ENCODE data around the gene RBFOX1. TPM values are rescaled to one million over a fixed set of nuclear protein-coding genes. Genes with fewer than 3 reads are reported as not detected.

The RBFOX1 gene
- total and polyA plus RNA-seq, 10 of the 15 experiments (the other 5 are each of a cell fraction or from before 2014, with no cell fraction given): 0.87 TPM; not detected in 9

GRCh38 chr16:7640334-7640733, 307.7 kb downstream of the RBFOX1 start:
- BruUV-seq (replicated peaks): no TSS peak
- Histone ChIP-seq H3K36me3 (ENCODE audit: control insufficient read depth in 2 of 2, insufficient read depth in 2 of 2, low read length in 1 of 2) (no peaks in the 10 kb centered on the region), H4K20me1 (ENCODE audit: control insufficient read depth, insufficient read depth) (no peaks in the 10 kb centered on the region), H3K4me1 (ENCODE audit: control insufficient read depth, insufficient read depth, low read length) (no peaks in the 10 kb centered on the region), H3K4me2 (ENCODE audit: control insufficient read depth, insufficient read depth) (no peak overlapping the region), H3K27ac (ENCODE audit: control insufficient read depth, insufficient read depth) (no peak overlapping the region), H3K27me3 (replicated peaks in 1 of 2; ENCODE audit: control insufficient read depth in 2 of 2, insufficient read depth in 2 of 2, low read length in 1 of 2) (no peaks in the 10 kb centered on the region), H3K9me3 (replicated peaks; ENCODE audit: control insufficient read depth, insufficient read depth, low read length) (no peaks in the 10 kb centered on the region; the same call in 2 of the 3 replicates), H3K4me3 (no peak overlapping the region), H3K79me2 (ENCODE audit: control insufficient read depth, insufficient read depth, low read length) (no peaks in the 10 kb centered on the region), H2AFZ (ENCODE audit: control insufficient read depth, low read depth, low read length) (no peak overlapping the region), H3K9ac (ENCODE audit: control insufficient read depth, insufficient read depth, low read length) (no peak overlapping the region)
- 2% methylated on average over 3 of the region's 3 CpGs for WGBS (ENCODE audit: insufficient coverage, insufficient replicate concordance, low lambda C conversion rate, missing lambda C conversion rate)
- ChIA-PET POLR2A (no interaction called here), SMC1A (ENCODE audit: uncharacterized antibody, unreplicated experiment) (no interaction called here), CTCF (no interaction called here), RAD21 (ENCODE audit: unreplicated experiment) (no interaction called here)
- intact Hi-C loops (cut with micrococcal nuclease; ENCODE audit: unreplicated experiment) (no loop called here), in situ Hi-C loops (cut with MboI) (no loop called here)
- DNase-seq (ENCODE audit: low read depth, low spot score) (no peak), FAIRE-seq (no peak), ATAC-seq (no peak)
- no peak for TF ChIP-seq SMAD1 (IDR thresholded peaks at IDR 0.05; ENCODE audit: low read depth, partially characterized antibody)

DNA sequence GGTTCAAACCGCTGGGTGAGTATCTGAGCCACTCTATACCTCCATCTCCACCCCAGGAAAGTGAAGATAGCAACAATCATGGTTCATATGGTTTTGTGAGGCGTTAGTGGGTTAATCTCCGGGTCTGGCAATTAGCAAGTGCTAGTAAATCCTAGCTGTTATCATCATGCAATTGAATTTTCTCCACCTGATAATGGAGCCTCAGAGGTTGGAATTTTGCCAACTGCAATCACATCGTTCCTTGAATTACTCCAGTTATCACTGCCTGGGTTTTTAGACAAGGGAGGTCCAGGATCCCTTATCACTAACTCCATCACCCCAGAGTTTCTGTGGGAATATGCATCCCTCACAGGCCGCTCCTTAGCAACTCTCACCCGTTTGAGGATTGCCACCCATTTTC, 311.5 kb downstream of the RBFOX1 start:
- H3K27me3 ChIP-seq (replicated peaks in 1 of 2; ENCODE audit: control insufficient read depth in 2 of 2, insufficient read depth in 2 of 2, low read length in 1 of 2): no peaks in the 10 kb centered on the region
- no peak overlapping the region for H3K27ac ChIP-seq (ENCODE audit: control insufficient read depth, insufficient read depth)
- ChIA-PET CTCF (no interaction called here), POLR2A (no interaction called here), RAD21 (ENCODE audit: unreplicated experiment) (no interaction called here), SMC1A (ENCODE audit: uncharacterized antibody, unreplicated experiment) (no interaction called here)
- no peaks in the 10 kb centered on the region for H3K4me1 ChIP-seq (ENCODE audit: control insufficient read depth, insufficient read depth, low read length)
- H3K4me3 ChIP-seq: no peak overlapping the region
- intact Hi-C loops (cut with micrococcal nuclease; ENCODE audit: unreplicated experiment): no loop called here
- H2AFZ ChIP-seq (ENCODE audit: control insufficient read depth, low read depth, low read length): no peak overlapping the region
- H3K9ac ChIP-seq (ENCODE audit: control insufficient read depth, insufficient read depth, low read length): no peak overlapping the region
- H4K20me1 ChIP-seq (ENCODE audit: control insufficient read depth, insufficient read depth): no peaks in the 10 kb centered on the region
- H3K9me3 ChIP-seq (replicated peaks; ENCODE audit: control insufficient read depth, insufficient read depth, low read length): no peaks in the 10 kb centered on the region; the same call in 2 of the 3 replicates
- no peak for TF ChIP-seq TCF12 (IDR thresholded peaks at IDR 0.05; ENCODE audit: low read depth, low read length)
- TF ChIP-seq TCF7 (IDR thresholded peaks at IDR 0.05; ENCODE audit: borderline replicate concordance): no peak
- no peak for TF ChIP-seq CHD2 (IDR thresholded peaks at IDR 0.05; ENCODE audit: borderline replicate concordance, low read depth, low read length)
- TF ChIP-seq MEF2A (IDR thresholded peaks at IDR 0.05; ENCODE audit: insufficient read depth, low read depth, low read length): no peak
- no peak for TF ChIP-seq CBFB (IDR thresholded peaks at IDR 0.05; ENCODE audit: low read depth)
- no peak for TF ChIP-seq CTCF (IDR thresholded peaks at IDR 0.05 in 2 of 3, conservative IDR thresholded peaks at IDR 0.05 in 1 of 3; ENCODE audit: control insufficient read depth in 2 of 3, extremely low read depth in 1 of 3, insufficient read depth in 1 of 3, low read depth in 3 of 3, low read length in 3 of 3)
- TF ChIP-seq ZNF687 (IDR thresholded peaks at IDR 0.05): no peak
- no peak for TF ChIP-seq YBX1 (IDR thresholded peaks at IDR 0.05)
- TF ChIP-seq POLR2AphosphoS5 (IDR thresholded peaks at IDR 0.05; ENCODE audit: low read length): no peak
- no peak for TF ChIP-seq CHD1 (IDR thresholded peaks at IDR 0.05; ENCODE audit: low read depth, low read length)
- no peak for TF ChIP-seq EGR1 (IDR thresholded peaks at IDR 0.05; ENCODE audit: borderline replicate concordance in 1 of 2, low read depth in 2 of 2, low read length in 2 of 2)
- TF ChIP-seq RAD21 (IDR thresholded peaks at IDR 0.05; ENCODE audit: insufficient read depth, low read depth, low read length): no peak
- WGBS (ENCODE audit: insufficient coverage, insufficient replicate concordance, low lambda C conversion rate, missing lambda C conversion rate): 13% methylated on average over 6 of the region's 6 CpGs
- no peaks in the 10 kb centered on the region for H3K79me2 ChIP-seq (ENCODE audit: control insufficient read depth, insufficient read depth, low read length)
- ATAC-seq: no peak
- DNase-seq (ENCODE audit: low read depth, low spot score): no peak
- H3K4me2 ChIP-seq (ENCODE audit: control insufficient read depth, insufficient read depth): no peak overlapping the region
- in situ Hi-C loops (cut with MboI): no loop called here
- FAIRE-seq: no peak
- H3K36me3 ChIP-seq (ENCODE audit: control insufficient read depth in 2 of 2, insufficient read depth in 2 of 2, low read length in 1 of 2): no peaks in the 10 kb centered on the region
- BruUV-seq (replicated peaks): no TSS peak

All from GM12878 (cell line).